HG02759 (cell line): ENCODE measurements around the gene TCEA3.
A peak's percentile ranks its signal among the peaks of the same experiment; 100 is the strongest.

ENCODE experiments used
- ATAC-seq: cut with Tn5 transposase; IDR thresholded peaks from one replicate; pipeline ENCODE4 v1.9.1; 2021; ENCODE audit warnings: mild to moderate bottlenecking, moderate library complexity; ENCODE audit not compliant: unreplicated experiment

Gene TCEA3

GRCh38 chr1:23370330-23370708 is 54.2 kb downstream of the TCEA3 start:
- ATAC-seq: no peak

DNA sequence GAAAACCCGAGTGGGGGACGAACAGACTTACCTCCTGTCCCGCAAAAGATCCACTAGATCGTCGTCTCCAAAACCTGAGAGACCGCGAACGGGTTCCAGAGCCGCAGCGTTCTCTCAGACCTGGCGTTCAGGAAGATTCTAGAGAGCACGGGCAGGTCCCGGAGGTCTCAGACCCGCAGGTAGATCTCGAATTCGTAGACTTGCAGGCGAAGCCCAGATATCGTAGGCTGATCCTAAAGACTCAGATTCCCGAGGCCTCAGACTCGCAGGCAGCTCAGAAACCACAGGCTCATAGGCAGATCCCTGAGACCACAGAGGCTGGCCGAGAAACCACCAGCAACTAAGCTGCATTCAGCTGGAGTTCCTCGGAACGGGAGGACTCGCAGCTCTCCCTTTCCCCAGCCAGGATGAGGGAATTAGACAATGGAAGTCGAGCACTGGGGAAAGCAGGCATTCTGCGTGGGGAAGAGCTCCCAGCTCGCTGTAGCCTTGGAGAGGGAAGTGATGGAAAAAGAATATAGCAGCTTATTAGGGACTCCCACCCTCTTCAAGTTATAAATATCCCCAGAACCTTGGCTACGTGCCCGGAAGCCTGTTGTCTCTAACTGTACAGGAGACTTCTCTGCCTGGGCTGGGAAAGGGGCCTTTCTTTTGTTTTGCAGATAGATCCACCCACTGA is 55.1 kb downstream of the TCEA3 start, which contains the start of gene ZNF436:
Gene ZNF436 (minus strand): TSS at position 502 of the 679 bp plus-strand sequence. CDS start 1,831 bp downstream, outside the sequence.
- ATAC-seq: no peak

DNA sequence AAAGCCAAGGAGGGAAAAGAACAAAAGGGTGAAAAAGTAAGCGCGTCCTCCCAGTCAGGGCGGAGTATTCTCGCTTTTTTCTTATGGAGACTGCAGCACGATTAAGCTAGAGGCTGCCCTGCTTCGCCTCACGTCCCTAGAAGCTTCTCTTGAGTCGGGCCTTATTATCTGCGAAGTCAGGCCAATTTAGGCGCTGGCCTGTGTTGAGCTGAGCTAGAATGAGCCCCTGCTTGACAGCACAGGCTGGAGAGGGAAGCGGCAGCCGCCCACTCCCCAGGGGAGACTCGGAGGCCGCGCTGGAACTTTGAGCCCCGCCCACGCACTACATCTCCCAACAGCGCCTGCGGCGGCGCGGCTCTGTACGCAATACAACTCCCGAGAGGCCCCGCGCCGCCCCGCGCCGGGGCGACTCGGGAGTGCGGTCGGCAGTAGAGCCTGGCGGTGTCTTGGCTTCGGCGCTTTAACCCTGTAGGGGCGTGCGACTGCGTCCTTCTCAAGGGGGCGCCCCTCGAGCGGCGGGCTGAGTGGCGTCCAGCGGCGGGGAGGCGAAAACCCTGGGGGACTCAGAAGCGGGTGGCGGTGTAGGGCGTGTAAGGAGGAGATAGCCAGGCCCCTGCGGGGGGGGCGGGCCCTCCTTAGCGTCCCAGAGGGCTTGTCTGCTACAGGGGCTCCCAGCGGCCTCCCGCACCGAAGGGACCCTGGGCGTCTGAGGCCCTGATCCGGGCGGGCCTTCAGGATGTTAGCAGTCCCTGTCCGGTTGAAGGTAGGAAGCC is 55.8 kb downstream of the TCEA3 start:
- peak; percentile 71 for ATAC-seq

- peak; percentile 89 for ATAC-seq
Measured at GRCh38 chr1:23367791-23368561, 56.6 kb downstream of the TCEA3 start.

GRCh38 chr1:23367451-23367790 is 57.1 kb downstream of the TCEA3 start:
- ATAC-seq: no peak

GRCh38 chr1:23366598-23366997 is 58.0 kb downstream of the TCEA3 start:
- no peak for ATAC-seq

- no peak for ATAC-seq
Measured at GRCh38 chr1:23366146-23366545, 58.4 kb downstream of the TCEA3 start.

DNA sequence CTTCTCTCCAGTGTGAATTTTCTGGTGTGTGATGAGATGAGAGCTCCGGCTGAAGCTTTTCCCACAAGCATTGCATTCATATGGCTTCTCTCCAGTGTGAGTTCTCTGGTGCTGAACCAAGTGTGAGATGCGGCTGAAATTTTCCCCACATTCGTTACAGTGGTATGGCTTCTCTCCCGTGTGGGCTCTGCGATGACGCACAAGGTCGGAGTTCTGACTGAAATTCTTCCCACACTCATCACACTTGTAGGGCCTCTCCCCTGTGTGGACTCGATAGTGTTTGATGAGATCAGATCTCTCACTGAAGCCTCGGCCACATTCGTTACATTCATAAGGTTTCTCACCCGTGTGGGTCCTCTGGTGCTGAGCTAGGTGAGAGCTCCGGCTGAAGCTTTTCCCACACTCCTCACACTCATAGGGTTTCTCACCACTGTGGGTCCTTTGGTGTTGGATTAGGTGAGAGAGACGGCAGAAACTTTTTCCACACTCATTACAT is 62.3 kb downstream of the TCEA3 start:
- no peak for ATAC-seq

DNA sequence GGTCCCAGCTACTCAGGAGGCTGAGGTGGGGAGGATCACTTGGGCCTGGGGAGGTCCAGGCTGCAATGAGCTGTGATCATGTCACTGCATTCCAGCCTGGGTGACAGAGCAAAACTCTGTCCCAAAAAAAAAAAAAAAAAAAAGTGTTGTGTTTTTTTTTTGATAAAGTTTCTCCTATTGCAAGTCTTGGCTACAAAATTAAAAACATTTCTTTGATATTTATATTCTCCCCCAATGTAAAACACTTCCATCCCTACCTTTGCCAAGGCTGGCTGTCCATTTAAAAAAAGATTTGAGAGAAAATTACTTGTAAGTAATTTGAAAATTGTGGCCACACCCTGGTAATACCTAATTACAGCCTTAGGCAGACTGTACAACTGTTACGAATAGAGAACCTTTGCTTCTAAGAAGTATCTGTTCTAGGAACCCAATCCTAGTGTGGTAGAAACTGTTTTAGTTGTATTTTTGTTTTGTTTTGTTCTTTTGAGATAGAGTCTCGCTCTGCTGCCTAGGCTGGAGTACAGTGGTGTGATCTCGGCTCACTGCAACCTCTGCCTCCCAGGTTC is 66.2 kb downstream of the TCEA3 start:
- no peak for ATAC-seq

DNA sequence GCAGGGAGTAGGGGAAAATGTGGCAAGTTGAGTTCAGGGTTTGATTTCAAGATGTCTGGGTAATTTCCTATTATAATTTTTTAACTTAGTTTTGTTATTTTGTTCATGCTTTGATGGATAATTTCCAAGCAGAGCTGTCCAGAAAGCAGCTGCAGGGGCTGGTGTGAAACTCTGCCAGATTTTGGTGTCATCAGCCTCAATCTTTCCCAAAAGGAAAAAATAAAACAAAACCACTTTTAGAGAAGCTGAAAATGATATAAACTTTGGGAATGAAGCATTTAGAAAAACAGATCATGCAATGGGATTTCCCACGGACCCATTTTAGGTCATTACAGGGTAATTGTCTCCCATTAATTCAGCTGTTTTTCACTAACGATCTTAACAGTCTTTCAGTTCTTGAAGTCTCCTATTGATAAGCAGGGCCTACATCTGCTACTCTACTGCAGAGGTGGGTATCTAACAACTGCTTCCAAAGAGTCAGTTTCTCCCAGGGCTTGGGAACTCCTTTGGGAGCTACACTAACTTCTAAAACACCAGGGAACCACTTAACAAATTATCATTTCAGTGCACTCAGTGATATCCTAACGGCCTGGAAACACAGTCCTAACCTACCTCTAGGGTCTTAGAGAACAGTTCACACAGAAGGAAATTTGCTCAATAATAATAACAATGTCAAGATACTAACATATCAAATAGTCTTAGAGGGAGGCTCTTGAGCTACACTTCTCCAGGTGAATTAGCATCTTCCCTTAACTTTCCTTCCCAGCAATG is 67.2 kb downstream of the TCEA3 start:
- no peak for ATAC-seq

- no peak for ATAC-seq
Measured at GRCh38 chr1:23356471-23357137, 67.9 kb downstream of the TCEA3 start.

DNA sequence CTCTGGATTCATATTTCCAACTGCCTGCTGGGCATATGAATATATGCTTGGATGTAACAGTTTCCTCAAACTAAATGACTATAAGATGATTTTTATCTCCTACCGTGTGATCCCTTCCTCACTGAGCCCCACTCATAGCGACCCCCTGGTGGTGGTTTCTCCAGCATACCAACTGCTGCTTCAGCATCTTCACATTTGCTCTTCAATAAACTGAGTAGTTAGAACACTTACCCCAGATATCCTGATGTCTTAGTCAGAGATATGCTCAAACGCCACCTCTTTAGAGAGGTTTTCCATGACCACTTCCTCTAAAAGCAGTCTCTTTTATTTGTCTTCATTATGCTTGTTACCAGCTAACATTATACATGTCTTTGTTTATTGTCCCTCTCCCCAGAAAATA is 70.3 kb downstream of the TCEA3 start:
- no peak for ATAC-seq

DNA sequence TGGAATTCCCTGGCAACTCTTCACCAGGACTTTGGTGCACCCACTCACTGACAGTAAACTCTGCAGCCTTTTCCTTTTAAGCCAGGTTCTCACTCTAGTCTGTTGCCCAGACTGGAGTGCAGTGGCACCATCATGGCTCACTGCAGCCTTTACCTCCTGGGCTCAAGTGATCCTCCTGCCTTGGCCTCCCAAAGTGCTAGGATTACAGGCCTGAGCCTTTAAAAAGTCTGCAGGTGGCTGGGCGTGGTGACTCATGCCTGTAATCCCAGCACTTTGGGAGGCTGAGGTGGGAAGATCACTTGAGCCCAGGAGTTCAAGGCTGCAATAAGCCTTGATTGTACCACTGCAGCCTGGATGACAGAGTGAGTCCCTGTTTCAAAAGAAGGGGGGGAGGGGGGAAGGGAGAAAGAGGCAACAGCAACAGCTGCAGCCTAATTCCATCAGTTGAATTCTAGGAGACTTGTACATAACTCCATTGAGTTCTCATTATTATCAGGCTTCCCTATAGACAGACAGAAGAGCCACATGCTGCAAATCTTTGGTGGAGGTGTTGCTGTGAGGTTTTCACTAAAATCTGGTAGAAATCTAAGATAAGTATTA is 72.4 kb downstream of the TCEA3 start:
- no peak for ATAC-seq

GRCh38 chr1:23345920-23346319 is 78.6 kb downstream of the TCEA3 start:
- ATAC-seq: no peak

DNA sequence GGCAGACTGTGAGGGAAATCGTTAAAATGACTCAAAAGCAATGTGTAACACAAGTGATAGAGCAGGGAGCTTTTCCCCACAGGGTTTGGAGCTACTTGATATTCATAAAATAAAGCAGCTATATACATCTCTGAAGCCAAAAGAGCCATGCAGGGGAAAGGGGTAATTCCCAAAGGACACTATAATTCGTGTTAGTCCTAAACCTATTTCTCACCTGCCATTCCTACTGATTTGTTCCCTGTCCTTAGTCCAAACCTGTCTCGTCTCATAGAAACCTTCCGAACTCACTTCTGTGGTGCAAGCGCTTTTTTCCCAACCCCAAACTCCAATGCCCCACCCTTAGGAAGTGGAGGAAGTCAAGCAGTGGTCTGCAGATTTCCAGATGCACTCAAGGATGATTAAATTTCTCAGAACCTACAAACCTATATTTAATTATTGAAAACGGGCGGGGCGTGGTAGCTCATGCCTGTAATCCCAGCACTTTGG is 79.5 kb downstream of the TCEA3 start:
- ATAC-seq: no peak

GRCh38 chr1:23344111-23344986 is 80.2 kb downstream of the TCEA3 start, which contains the start of gene HNRNPR:
Gene HNRNPR, minus strand, starts transcription at chr1:23344284. Its CDS starts 3,276 bp downstream, at chr1:23341008.
- ATAC-seq: peak; percentile 93

DNA sequence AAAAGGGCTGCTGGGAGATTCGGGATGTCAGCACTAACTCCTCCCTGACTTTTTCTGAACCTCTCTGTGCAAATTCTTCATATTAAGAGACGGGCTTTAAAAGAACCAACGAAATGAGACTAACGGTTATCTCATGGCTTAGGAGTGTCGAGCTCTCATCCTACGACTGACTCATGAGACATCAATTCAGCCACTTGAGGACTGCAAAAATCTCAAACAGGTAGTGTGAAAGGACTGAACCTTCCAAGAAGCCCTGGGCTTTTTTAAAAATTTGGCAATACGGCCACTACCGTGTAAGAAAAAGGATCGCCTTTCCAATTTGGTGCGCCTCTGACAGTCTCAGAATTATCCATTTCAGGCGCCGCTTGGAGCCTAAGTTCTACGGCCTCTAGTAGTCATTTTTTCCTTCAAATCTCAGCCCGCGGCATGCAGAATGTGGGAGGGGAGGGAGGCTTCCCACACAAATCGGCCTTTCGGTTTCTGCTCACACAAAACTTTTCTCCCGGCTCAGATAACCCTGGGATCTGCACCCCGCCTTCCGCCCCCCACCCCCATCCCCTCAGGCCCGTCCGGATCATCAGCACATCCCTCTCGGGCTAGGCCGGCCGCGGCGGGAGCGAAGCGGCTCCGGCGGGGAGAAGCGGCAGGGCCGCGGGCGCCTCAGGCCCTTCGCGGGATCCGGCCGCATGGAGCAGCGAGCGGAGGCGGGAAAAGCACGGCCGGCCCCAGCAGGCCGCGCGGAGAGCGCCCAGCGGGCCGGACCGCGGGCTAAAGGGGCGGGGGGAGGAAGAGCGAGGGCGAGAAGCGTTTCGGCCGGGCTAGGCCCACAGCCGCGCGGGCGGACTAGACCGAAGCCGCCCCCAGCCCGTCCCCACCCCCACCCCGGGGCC is 81.1 kb downstream of the TCEA3 start:
- ATAC-seq: peak; percentile 14
